Stimulated activated CD4-positive, alpha-beta T cell treated with anti-CD3 and anti-CD28 coated beads, Interleukin-2, amount 100 ng/mL, for 48 hours (primary cell): ENCODE measurements around the gene IFNA17.
"Not testable (repeated sequence)": the region's sequence is repeated elsewhere in the genome, so short reads cannot be mapped to it uniquely, and the experiment has no call there.

Source experiments
- DNase-seq, 2 donors: peaks; one replicate each; pipeline ENCODE4 v3.0.0-alpha.2; 2020

Gene IFNA17

GRCh38 chr9:21228122-21228521 is at the start of gene IFNA17:
Gene IFNA17, minus strand, starts transcription at chr9:21228222. Its CDS starts 49 bp downstream, at chr9:21228173.
- DNase-seq = no peak

GRCh38 chr9:21268347-21268657 is 40.3 kb upstream of the IFNA17 start:
- DNase-seq = no peak

- DNase-seq = no peak
Measured at GRCh38 chr9:21267485-21268346, 39.7 kb upstream of the IFNA17 start.

GRCh38 chr9:21266733-21267484 is 38.9 kb upstream of the IFNA17 start:
- no peak for DNase-seq

GRCh38 chr9:21265421-21266189 is 37.6 kb upstream of the IFNA17 start:
- DNase-seq = no peak

- no peak for DNase-seq
Measured at GRCh38 chr9:21255538-21256212, 27.7 kb upstream of the IFNA17 start.

- no peak for DNase-seq
Measured at GRCh38 chr9:21252721-21253547, 24.9 kb upstream of the IFNA17 start.

- no peak for DNase-seq
Measured at GRCh38 chr9:21251638-21252037, 23.6 kb upstream of the IFNA17 start.

GRCh38 chr9:21251190-21251589 is 23.2 kb upstream of the IFNA17 start:
- DNase-seq = no peak

- no peak for DNase-seq
Measured at GRCh38 chr9:21244836-21245235, 16.8 kb upstream of the IFNA17 start.

- no peak for DNase-seq
Measured at GRCh38 chr9:21239911-21240310, 11.9 kb upstream of the IFNA17 start, which contains the start of gene IFNA14. Gene IFNA14, minus strand, starts transcription at chr9:21240005. Its CDS starts 70 bp downstream, at chr9:21239935.

- not testable (repeated sequence) for DNase-seq
Measured at GRCh38 chr9:21236360-21236714, 8.3 kb upstream of the IFNA17 start.

GRCh38 chr9:21235468-21236359 is 7.7 kb upstream of the IFNA17 start:
- DNase-seq = peak in 1 of 2 donors; percentile 5

- no peak for DNase-seq
Measured at GRCh38 chr9:21234153-21234687, 6.2 kb upstream of the IFNA17 start.

- no peak for DNase-seq
Measured at GRCh38 chr9:21233258-21233657, 5.2 kb upstream of the IFNA17 start.

GRCh38 chr9:21217211-21217610 is 10.8 kb downstream of the IFNA17 start, which contains the start of gene IFNA16:
Gene IFNA16, minus strand, starts transcription at chr9:21217311. Its CDS starts 6 bp downstream, at chr9:21217305.
- not testable (repeated sequence) for DNase-seq

- DNase-seq = not testable (repeated sequence)
Measured at GRCh38 chr9:21213411-21214326, 14.4 kb downstream of the IFNA17 start.

- not testable (repeated sequence) for DNase-seq
Measured at GRCh38 chr9:21212160-21212559, 15.9 kb downstream of the IFNA17 start.

- DNase-seq = not testable (repeated sequence)
Measured at GRCh38 chr9:21210782-21211181, 17.2 kb downstream of the IFNA17 start.
